HuH-7.5 (cell line): ENCODE data around the gene CHD1.

Experiments used
- DNase-seq: peaks from one replicate; pipeline ENCODE4 v3.0.0; 2011; ENCODE audit warnings: low spot score

Gene CHD1

DNA sequence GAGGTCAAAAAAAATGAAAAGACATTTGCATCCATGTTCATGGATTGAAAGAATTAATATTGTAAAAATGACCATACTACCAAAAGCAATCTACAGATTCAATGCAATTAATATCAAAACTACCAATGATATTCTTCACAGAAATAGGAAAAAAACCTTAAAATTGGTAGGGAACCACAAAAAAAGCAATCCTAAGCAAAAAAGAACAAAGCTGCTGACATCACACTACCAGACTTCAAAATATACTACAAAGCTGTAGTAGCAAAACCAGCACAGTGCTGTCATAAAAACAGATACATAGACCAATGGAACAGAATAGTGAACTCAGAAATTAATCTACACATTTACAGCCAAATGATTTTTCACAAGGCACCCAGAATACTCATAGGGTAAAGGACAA, 121.0 kb downstream of the CHD1 start:
- DNase-seq = no peak

DNA sequence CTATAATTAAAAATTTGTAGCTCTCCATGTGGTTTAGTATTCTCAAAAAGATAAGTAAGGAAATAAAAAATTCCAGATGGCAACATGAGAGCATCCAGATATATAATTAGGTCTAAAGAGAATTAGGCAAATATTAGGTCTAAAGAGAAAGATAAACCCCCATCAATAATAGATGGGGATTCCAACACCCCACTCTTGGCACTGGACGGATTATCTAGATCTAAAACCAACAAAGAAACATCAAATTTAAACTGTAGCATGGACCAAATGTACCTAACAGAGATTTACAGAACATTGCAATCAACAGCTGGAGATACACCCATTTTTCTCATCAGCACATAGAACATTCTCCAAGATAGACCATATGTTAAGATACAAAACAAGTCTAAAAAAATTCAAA, 123.7 kb downstream of the CHD1 start:
- no peak for DNase-seq

DNA sequence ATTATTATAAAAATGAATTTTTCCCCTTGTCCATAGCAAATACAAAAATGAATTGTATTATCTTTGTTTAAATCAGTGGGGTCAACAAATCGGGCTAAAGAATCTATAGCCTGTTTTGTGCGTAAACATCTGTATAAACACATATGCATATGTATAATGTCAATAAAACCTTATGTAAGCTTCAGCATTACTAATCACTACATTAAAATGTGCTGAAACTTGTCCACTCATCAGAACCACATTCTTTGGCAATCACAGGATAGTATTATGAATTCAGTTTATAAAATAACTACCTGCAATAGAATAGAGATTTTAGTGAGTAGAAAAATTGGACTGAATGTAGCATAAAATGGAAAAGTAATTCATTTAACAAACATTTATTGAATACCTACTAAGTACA, 124.7 kb downstream of the CHD1 start:
- no peak for DNase-seq
